ENCODE measurements around the gene MGAT4B. TPM values are rescaled to one million over a fixed set of nuclear protein-coding genes. Genes with fewer than 3 reads are reported as not detected.

Gene MGAT4B
- total RNA-seq, 1 experiment from 2014 or later: 406 TPM

DNA sequence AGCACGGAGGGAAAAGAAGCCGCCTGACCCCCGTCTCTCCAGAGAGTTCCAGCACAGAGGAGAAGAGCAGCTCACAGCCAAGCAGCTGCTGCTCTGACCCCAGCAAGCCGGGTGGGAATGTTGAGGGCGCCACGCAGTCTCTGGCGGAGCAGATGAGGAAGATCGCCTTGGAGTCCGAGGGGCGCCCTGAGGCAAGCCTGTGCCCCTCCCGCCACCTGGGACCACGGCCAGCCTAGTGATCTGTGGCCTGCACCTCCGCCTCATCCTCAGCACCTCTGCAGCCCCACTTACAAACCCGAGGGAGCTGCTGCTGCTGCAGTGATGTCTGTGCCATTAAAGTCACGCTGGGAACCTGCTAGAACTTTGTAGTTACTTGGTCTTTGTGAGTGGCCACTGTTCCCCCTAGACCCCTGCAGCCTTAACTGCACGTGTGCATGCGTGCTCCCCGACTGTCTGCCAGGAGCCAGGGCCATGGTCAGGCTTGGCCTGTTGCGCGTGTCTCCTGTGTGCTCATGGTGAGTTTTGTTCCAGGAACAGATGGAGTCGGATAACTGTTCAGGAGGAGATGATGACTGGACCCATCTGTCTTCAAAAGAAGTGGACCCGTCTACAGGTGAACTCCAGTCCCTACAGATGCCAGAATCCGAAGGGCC is 26.5 kb upstream of the MGAT4B start:
- intact Hi-C loops (cut with micrococcal nuclease; ENCODE audit: unreplicated experiment): no loop called here
- Histone ChIP-seq H3K4me3 (ENCODE audit: low read depth in 2 of 2, low read length in 2 of 2) (no peak overlapping the region), H3K36me3 (ENCODE audit: control insufficient read depth, insufficient read depth, low read length) (peaks cover 21% of the 10 kb centered on the region), H3K9me3 (ENCODE audit: control insufficient read depth, insufficient read depth, low read depth, low read length) (no peaks in the 10 kb centered on the region), H3K27me3 (ENCODE audit: control insufficient read depth, insufficient read depth, low read length) (no peaks in the 10 kb centered on the region), H3K4me1 (ENCODE audit: control insufficient read depth, insufficient read depth, low read length) (peaks cover 49% of the 10 kb centered on the region), H3K27ac (ENCODE audit: low read length) (peak overlapping the region; percentile 25; the same call in 1 of the 2 replicates)
- TF ChIP-seq POLR2AphosphoS5 (IDR thresholded peaks at IDR 0.05; ENCODE audit: low read depth, low read length): peak; percentile 48; the same call in 1 of the 2 replicates
- TF ChIP-seq, protein P1, sequence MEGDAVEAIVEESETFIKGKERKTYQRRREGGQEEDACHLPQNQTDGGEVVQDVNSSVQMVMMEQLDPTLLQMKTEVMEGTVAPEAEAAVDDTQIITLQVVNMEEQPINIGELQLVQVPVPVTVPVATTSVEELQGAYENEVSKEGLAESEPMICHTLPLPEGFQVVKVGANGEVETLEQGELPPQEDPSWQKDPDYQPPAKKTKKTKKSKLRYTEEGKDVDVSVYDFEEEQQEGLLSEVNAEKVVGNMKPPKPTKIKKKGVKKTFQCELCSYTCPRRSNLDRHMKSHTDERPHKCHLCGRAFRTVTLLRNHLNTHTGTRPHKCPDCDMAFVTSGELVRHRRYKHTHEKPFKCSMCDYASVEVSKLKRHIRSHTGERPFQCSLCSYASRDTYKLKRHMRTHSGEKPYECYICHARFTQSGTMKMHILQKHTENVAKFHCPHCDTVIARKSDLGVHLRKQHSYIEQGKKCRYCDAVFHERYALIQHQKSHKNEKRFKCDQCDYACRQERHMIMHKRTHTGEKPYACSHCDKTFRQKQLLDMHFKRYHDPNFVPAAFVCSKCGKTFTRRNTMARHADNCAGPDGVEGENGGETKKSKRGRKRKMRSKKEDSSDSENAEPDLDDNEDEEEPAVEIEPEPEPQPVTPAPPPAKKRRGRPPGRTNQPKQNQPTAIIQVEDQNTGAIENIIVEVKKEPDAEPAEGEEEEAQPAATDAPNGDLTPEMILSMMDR (IDR thresholded peaks at IDR 0.05): no peak
- in situ Hi-C loops (cut with HindIII; ENCODE audit: low pct_unique_long_range_greater_than_20kb, low sequenced_read_pairs): no loop called here
- ChIA-PET CTCF (interaction anchor here (0.6 kb wide), 1 partner anchor 143 kb away, joined by 5 read pairs; no protein-coding TSS in a partner anchor), POLR2A (no interaction called here)
- no peak for DNase-seq (ENCODE audit: low read depth, low spot score)
- ATAC-seq: 0 out of 2 replicates have a peak, but pooled peaks have one; percentile 1
- BruUV-seq (replicated peaks): no TSS peak

- TF ChIP-seq, protein P1 (IDR thresholded peaks at IDR 0.05): no peak
- TF ChIP-seq SIN3A (IDR thresholded peaks at IDR 0.05; ENCODE audit: borderline replicate concordance, insufficient read depth, low read depth, low read length) (no peak), TCF7L2 (IDR thresholded peaks at IDR 0.05; ENCODE audit: low read depth, low read length) (no peak), REST (IDR thresholded peaks at IDR 0.05; ENCODE audit: insufficient read depth in 1 of 2, low read depth in 2 of 2, low read length in 1 of 2) (no peak), POLR2AphosphoS5 (IDR thresholded peaks at IDR 0.05; ENCODE audit: low read depth, low read length) (no peak; the same call in 1 of the 2 replicates)
- H3K27ac ChIP-seq (ENCODE audit: low read length): peak overlapping the region; percentile 25; the same call in 1 of the 2 replicates
- no peaks in the 10 kb centered on the region for H3K27me3 ChIP-seq (ENCODE audit: control insufficient read depth, insufficient read depth, low read length)
- intact Hi-C loops (cut with micrococcal nuclease; ENCODE audit: unreplicated experiment) (no loop called here), in situ Hi-C loops (cut with HindIII; ENCODE audit: low pct_unique_long_range_greater_than_20kb, low sequenced_read_pairs) (no loop called here)
- no peaks in the 10 kb centered on the region for H3K9me3 ChIP-seq (ENCODE audit: control insufficient read depth, insufficient read depth, low read depth, low read length)
- DNase-seq (ENCODE audit: low read depth, low spot score): no peak
- ATAC-seq: peak; percentile 48
- no TSS peak for BruUV-seq (replicated peaks)
- POLR2A ChIA-PET: interaction anchor here (0.6 kb wide), 1 partner anchor 25 kb away, joined by 4 read pairs; no protein-coding TSS in a partner anchor
- peaks cover 18% of the 10 kb centered on the region for H3K36me3 ChIP-seq (ENCODE audit: control insufficient read depth, insufficient read depth, low read length)
- peaks cover 53% of the 10 kb centered on the region for H3K4me1 ChIP-seq (ENCODE audit: control insufficient read depth, insufficient read depth, low read length)
- CTCF ChIA-PET: interaction anchor here (0.6 kb wide), 1 partner anchor 144 kb away, joined by 5 read pairs; no protein-coding TSS in a partner anchor
- H3K4me3 ChIP-seq (ENCODE audit: low read depth in 2 of 2, low read length in 2 of 2): no peak overlapping the region
Measured at GRCh38 chr5:179832039-179832745, 25.5 kb upstream of the MGAT4B start.

Measured in Panc1 (cell line).